Measurements from ENCODE around the gene TMEM151B.
"Not testable (repeated sequence)": the region's sequence is repeated elsewhere in the genome, so short reads cannot be mapped to it uniquely, and the experiment has no call there.

TMEM151B gene

DNA sequence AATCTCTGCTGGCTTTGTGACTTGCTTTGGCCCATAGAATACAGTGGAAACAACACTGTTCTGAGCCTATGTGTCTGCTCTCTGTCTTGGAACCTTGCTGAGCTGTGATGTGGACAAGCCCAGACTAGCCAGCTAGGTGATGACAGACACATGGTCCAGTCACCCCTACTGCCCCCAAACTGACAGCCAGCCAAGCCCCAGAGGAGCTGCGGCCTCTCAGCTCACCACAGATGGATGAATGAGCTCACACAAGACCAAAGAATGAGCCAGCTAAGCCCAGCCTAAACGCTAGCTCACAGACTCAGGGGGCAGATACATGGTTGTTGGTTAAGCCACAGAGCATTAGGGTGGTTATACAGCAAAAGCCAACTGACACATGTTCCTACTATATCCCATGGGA, 38.8 kb downstream of the TMEM151B start:
- no peak for DNase-seq

DNA sequence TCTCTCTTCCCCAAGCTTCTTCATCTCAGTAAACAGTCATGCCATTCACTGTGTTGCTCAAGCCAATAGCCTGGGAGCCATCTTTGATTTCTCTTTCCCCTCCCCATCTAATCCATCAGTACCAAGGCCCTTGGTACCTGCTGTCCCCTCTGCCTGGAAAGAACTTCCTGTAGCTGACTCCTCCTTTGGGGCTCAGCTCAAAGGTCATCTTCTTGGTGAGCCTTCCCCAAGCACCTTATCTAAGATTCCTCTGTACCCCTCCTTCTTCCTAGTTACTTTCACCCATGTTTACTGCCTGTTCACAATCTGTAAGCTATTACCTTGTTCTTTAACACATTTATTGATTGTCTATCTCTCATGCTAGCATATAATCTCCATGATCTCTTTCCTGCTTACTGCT, 39.4 kb downstream of the TMEM151B start:
- DNase-seq = no peak

DNA sequence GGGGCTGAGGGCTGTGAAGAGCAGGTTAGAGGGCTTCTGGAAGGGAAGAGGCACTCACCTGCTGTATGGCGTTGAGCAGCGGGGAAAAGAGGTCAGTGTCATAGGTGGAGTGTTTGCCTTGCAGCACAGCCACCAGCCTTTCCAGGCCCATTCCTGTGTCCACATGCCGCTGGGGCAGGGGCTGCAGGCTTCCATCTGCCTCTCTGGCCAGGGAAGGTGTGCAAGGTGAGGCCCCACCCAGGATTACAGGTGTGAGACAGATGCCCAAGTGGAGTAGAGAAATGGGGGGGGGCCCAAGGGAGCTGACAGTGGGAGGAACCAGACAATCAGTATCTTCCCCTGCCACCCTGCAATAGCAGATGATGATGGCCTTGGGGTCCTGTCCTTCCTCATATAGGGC, 40.0 kb downstream of the TMEM151B start:
- no peak for DNase-seq

DNA sequence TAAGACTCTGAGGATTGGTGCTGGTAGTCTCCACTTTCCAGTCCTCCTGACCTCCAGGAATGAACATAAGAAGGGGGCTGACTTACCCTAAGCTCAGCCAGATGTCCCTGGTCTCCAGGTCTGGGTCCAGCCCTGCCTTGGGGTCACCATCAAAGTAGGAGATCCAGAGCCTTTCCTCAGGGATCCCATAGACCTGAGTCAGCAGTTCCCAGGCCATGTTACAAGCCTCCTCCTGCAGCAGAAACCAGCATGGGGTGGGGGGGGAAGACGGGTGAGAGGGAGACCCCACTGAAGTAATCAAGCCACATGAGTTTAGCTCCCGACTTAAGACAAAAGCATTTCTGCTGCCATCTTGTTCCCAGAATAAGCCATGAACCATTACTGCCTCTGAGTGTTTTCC, 41.1 kb downstream of the TMEM151B start:
- no peak for DNase-seq

DNA sequence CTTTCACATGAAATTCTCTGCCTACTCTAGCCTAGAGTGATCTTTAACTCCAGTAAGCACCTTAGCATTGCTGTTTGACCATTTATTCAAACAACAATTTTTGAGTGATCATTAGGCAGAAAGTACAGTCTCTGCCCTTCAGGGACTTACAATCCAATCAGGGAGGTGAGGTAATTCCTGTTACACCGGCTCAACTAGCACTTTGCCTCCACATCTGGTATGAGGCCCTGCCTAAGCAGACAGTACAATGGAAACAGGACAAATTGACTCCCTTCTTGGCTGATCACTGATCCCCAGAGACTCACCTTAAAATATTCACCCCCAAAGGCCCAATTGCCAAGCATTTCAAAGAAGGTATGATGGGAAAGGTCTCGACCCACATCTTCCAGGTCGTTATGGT, 41.5 kb downstream of the TMEM151B start:
- no peak for DNase-seq

DNA sequence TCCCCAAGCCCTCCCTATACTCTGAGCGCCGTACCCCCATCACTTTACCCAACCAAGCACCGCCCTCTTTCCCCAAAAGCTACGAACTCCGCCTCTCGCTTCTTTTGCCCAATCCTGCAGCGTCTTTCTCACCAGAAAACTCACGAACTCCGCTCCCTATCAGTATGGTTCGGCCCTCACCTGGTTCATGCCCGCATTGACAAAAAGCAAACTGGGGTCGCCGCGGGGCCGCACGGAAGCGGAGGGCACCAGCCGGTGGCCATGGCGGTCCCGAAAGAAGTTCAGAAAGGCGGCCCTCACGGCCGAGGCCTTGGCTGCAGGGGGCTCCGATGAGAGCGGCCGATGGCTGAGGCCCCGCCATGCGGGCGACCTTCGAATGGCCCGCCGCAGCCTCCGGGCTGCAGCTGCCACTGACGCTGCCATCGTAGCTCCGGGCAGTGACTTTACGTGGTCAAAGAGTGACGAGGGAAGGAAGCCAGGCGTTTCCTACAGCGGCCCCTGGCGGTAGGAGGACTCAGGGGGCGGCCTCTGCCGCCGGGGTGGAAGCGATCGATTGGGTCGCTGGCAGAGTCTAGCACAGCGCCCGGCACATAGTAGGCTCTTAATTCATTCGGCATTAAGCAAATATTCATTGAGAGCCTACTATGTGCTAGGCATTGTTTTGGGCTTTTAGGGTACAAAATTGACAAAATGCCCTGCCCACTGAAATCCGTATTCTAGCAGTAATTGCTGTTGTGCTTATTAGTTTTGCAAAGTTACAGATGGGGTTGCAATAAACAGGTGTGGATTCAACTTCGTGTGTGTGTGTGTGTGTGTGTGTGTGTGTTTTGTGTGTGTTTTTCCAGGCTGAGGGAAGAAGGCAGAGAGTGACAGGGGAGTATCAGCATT, 42.9 kb downstream of the TMEM151B start, which contains the start of gene AARS2:
Gene AARS2 (minus strand): TSS at position 447 of the 888 bp plus-strand sequence. CDS start 24 bp downstream, at position 423.
- DNase-seq = peak; percentile 68

DNA sequence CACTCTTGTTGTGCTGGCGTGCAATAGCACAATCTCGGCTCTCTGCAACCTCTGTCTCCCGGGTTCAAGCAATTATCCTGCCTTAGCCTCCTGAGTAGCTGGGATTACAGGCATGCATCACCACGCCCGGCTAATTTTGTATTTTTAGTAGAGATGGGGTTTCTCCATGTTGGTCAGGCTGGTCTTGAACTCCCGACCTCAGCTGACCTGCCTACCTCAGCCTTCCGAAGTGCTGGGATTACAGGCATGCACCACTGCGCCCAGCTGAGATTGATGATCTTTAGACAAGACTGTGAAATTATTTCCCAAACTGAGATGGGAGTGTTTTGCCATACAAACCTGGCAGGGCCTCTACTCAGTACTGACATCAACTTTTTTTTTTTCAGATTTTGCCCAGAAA, 44.4 kb downstream of the TMEM151B start:
- not testable (repeated sequence) for DNase-seq

DNA sequence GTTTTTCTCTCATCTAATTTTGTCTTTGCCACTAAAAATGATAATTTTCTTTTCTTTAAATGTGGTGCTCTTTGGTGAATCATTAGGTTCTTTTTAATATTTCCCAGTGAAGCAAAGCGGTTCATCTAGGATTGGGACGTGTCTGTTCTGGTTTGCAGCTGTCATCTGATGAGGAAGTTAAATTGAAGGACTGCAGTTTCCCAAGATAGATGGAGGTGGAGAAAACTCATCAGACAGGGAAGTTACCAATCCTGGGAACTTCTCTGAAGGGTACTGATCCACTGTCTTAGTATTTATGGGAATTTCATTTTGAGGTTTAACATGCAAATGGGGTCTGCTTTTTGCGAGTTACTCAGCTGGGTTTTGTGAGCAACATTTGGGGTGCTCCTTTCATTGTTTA, 45.3 kb downstream of the TMEM151B start:
- no peak for DNase-seq

DNA sequence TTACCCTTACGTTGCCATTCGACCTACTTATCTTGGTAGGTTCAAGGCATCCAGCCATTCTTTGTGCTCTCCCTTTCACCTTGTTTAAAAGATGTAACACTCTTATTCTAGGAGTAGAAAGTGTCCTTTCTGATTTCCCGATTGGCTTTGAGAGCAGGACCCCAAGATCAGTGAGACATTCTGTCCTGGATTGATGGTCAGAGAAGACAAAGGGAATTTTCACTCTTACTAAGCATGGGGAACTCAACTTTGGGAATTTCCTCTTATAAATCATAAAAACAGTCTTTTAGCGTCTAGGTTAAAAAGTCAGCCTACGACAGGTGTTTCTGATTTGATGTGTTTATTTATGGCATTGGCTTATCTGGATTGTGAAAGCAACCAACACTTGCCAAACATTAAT, 45.7 kb downstream of the TMEM151B start:
- no peak for DNase-seq

DNA sequence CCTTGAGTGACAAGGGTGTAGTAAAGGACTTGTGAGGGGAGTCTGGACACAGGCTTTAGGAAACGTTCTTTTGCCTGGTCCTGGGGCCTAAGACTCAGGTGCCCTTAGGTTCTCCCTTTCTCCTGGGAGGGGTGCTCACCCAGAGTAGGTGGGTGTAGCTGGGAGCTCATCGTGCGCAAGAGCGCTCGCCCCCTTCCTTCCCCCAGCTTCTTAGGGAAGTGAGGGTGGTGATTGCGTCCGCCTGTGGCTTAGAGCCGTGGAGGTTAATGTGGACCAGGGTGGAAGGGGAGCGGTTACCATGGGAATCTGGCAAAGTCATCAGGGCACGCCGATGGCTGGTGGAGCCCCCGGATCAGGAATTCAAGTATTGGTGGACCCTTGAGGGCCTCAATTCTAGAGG, 46.2 kb downstream of the TMEM151B start:
- DNase-seq = no peak

DNA sequence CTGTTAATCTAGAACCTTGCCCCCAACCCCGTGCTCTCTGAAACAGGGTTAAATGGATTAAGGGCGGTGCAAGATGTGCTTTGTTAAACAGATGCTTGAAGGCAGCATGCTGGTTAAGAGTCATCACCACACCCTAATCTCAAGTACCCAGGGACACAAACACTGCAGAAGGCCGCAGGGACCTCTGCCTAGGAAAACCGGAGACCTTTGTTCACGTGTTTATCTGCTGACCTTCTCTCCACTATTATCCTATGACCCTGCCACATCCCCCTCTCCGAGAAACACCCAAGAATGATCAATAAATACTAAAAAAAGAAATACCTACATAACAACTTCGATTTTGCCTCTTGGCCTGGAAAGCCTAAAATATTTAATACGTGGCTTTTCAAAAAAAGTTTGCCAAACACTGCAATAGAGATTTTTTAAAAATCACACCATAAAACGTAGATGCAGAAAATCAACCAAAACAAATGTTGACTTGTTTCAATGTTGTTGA, 46.9 kb downstream of the TMEM151B start:
- DNase-seq = not testable (repeated sequence)

DNA sequence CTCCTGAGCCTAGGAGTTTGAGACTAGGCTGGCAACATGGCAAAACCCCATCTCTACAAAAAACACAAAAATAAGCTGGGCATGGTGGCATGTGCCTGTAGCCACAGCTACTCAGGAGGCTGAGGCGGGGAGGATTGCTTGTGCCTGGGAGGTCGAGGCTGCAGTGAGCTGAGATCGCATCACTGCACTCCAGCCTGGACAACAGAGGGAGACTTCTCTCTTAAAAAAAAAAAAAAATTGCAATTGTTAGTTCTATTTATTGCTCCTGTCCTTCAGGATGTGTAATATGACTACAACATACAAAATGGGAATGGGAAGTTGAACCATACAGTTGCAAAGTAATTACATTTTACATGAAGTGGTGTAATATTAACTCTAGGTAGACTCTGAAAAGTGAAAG, 51.0 kb downstream of the TMEM151B start:
- DNase-seq = no peak

DNA sequence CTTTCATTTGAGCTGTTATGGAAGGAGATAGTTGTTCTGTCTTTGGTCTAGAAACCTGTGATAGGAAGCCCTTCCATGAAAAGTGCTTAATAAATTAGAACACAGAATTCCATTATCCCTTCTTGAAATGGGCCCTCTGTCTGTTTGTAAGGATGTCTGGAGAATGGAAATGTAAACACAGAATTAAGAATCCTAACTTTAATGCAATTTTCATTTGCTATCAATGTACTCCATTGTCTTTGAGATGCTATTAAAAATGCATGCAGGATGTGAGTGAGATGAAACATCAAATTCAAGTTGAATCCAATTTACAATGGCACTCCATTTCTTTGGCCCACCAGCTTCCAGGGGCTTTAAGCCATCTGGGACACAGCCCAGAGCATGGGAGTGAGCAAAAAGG, 56.8 kb downstream of the TMEM151B start:
- no peak for DNase-seq

DNA sequence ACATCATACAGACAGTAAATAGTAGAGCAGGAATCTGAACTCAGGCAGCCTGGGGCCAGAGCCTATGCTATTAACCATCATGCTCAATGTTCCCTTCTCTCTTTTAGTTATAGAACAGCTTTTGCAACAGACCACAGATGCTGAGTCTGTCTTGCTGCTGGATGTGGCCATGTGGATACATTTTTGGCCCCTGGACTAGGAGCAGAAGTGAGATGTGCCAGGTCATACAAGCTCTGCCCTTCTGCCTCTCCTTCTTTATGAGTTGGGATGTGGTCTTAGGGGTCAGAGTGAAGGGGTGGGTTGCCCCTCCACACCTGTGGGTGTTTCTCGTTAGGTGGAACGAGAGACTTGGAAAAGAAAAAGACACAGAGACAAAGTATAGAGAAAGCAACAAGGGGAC, 57.5 kb downstream of the TMEM151B start:
- no peak for DNase-seq

DNA sequence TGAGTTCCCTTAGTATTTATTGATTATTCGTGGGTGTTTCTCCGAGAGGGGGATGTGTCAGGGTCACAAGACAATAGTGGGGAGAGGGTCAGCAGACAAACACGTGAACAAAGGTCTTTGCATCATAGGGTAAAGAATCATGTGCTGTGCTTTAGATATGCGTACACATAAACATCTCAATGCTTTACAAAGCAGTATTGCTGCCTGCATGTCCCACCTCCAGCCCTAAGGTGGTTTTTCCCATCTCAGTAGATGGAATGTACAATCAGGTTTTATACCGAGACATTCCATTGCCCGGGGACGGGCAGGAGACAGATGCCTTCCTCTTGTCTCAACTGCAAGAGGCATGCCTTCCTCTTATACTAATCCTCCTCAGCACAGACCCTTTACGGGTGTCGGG, 58.0 kb downstream of the TMEM151B start:
- not testable (repeated sequence) for DNase-seq

DNA sequence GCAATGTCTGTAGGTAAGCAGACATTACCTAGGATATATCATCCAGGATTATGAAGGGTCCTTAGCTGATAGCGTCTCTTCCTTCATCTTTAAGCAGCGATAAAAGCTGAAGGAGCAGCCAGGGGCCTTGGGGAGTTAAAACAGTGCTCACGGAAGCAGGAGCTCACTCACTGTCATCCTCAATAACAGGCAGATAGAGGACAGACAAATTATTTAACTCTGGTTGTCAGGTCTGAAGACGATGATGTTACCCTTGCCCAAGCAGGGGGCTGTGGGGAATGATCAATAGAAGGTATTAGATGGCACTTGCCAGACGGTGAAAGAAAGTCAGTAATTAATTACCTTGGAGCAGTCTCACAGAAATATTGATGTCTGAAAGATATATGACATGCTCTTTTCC, 59.6 kb downstream of the TMEM151B start:
- DNase-seq = no peak

DNA sequence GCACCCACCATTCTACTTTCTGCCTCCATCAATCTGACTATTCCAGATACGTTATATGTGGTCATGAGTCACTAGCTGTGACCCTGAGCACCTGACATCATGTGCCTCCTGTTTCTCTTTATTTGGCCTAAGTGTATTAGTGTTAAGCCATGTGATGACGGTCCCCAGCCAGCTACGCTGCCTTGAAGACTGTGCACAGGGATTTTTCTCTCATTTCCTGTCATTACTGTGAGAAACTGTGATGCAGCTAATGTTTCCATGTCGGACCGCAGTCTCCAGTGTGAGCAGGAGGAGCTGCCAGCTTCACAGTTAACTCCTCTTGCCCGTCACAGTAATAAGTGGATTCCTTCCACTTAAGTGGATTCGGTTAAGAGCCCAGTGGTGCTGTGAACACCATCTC, 62.3 kb downstream of the TMEM151B start:
- DNase-seq = no peak

DNA sequence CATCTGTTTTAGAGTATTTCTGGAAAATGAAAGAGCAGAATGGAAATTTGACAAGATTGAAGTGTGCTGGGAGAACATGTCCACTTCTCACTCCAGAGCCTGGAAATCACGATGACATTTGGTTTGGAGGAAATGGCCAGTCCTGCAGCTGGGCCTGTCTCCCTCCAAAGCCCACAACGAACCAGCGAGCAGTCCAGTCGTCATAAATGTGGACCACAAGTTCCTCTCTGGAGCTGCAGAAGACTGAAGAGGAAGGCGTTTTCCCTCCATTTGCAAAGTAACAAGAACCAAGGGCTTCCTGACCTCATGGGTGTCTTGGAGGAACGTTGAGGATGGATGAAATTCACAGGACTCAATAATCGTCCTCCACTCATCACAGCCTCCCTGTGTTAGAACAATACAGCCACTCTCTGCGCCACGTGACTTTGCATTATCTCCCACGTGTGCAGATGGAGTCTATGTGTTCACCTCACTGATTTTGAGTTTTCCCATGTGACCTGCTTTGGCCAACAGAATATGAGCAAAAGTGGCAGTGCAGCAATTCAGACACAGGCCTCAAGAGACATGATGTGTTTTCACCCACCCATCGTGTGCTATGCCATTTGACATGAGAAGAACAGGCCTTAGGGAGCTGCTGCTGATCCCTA, 63.1 kb downstream of the TMEM151B start:
- no peak for DNase-seq

DNA sequence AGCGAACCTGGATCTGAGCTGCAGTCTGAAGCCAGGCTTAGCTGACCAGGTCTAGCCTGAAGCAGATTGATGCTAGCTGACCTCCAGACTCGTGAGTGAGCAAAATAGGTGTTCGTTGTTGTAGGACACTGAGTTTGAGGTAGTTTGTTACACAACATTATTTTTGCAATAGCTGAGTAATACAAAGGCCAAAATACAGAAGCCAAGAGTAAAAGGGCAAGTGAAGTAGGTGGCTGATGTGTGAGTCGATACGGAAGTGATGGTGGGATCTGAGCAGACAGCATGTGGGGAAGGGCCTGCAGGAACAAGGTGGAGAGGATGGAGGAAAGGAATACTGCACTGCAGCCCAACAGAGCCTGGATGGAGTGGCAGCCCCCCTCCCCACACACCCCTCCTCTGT, 63.7 kb downstream of the TMEM151B start:
- no peak for DNase-seq

DNA sequence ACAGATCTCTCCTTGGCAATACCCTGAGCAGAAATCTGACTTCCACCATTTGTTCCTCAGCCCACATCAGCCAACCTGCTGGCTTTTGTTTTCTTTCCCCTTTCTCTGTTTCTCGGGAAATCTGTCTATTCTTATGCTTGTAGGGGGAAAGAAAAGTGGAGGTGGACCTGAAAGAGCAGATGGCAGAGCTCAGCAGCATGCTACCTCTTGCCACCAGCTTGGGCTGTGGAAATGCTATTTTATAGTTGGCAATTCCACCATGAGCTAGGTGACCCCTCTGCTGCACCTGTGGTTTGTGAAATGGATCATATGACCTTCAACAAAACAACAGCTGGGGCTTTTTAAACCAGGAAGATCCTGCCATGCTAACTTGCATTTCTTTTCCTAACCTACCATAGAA, 65.4 kb downstream of the TMEM151B start:
- no peak for DNase-seq

DNA sequence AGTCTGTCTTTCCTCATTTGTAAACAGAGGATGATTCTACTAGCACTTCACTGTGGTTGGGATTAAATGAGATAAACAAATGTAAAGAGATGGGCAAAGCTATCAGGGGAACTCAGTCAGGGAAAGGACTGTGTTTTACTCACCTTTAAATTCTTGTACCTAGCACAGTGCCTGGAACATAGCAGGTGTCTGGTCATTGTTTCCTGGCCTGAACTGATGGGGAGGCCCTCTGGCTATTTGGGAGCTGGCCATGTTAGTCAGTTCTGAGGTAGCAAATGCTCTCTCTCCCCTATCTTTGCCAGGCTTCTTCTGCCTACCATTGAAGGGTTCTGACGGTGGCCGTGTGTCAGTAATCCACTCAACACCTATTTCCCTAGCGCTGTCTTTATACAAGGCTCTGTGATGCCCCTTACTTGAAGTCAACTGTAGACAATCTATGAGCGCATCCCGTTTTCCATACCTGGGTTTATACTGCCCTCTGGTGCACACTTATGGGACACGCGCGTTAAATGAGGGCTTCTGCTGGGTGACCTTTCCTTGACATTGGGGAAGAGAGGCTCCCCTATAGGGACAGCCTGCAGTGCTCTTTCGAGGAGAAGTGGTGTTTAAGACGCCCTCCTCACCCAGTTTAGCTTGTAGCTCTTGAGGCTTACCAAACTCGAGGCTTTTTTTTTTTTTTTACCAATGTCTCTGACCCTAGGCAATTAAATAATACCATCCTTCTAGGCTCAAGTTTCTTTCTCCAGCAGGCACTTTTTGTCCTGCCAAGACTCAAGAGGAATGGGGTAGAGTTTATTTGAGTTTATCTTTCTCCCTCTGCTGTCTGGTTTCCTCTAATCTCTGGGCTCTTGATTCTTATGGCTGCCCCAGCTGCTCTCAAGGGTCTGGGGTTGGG, 68.2 kb downstream of the TMEM151B start:
- DNase-seq = peak; percentile 43

DNA sequence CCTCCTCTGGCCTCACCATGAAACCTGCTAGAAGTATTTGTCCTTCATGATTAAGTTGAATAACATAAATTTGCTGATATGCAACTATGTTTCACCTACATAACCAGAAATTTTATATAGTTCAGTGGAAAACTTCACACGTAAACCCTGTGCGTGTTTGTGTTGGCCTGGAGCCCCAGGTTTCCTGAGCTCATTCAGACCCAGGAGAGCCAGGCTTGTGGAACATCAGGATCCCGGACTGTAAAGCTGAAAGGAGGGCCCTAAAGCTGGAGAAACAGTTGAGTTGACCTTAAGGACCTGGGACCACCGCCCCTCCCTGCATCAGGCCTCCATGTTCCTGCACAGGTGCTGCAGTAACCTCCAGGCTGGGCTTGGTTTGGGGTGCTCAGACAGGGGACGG, 69.1 kb downstream of the TMEM151B start:
- no peak for DNase-seq

Measured in NCI-H446 treated with DMSO at 0.1 percent for 48 hours (cell line).